Rectal smooth muscle tissue (tissue), 1 donor: ENCODE results near the gene KRTAP10-10.
"Not testable (repeated sequence)": the region's sequence is repeated elsewhere in the genome, so short reads cannot be mapped to it uniquely, and the experiment has no call there.

Experiments
- H3K27ac ChIP-seq: one replicate; pipeline ENCODE4 v1.7.0; 2013; ENCODE audit warnings: low read depth, low read length, inconsistent platforms
- H3K27me3 ChIP-seq: one replicate; pipeline ENCODE4 v1.7.0; 2013; ENCODE audit warnings: low read length; ENCODE audit not compliant: control insufficient read depth, insufficient read depth
- H3K36me3 ChIP-seq: one replicate; pipeline ENCODE4 v1.7.0; 2013; ENCODE audit warnings: low read length; ENCODE audit not compliant: control insufficient read depth, insufficient read depth
- H3K4me1 ChIP-seq: one replicate; pipeline ENCODE4 v1.7.0; 2013; ENCODE audit warnings: low read length; ENCODE audit not compliant: control insufficient read depth, insufficient read depth
- H3K4me3 ChIP-seq: one replicate; pipeline ENCODE4 v1.7.0; 2013; ENCODE audit warnings: low read length
- H3K9ac ChIP-seq: one replicate; pipeline ENCODE4 v1.7.0; 2013; ENCODE audit warnings: low read length

Gene KRTAP10-10

GRCh38 chr21:44618909-44619308 is 18.2 kb upstream of the KRTAP10-10 start:
- Histone ChIP-seq H3K27ac (no peak overlapping the region), H3K36me3 (no peaks in the 10 kb centered on the region), H3K4me3 (no peak overlapping the region), H3K9ac (no peak overlapping the region), H3K4me1 (no peaks in the 10 kb centered on the region), H3K27me3 (no peaks in the 10 kb centered on the region)

- H3K36me3 ChIP-seq: no peaks in the 10 kb centered on the region
- no peaks in the 10 kb centered on the region for H3K27me3 ChIP-seq
- no peak overlapping the region for H3K27ac ChIP-seq
Observed at GRCh38 chr21:44619886-44620285, 17.3 kb upstream of the KRTAP10-10 start.

GRCh38 chr21:44623575-44623974 is 13.6 kb upstream of the KRTAP10-10 start:
- no peaks in the 10 kb centered on the region for H3K27me3 ChIP-seq
- H3K36me3 ChIP-seq: no peaks in the 10 kb centered on the region
- H3K4me1 ChIP-seq: no peaks in the 10 kb centered on the region
- H3K4me3 ChIP-seq: no peak overlapping the region
- H3K27ac ChIP-seq: no peak overlapping the region
- H3K9ac ChIP-seq: no peak overlapping the region

More at GRCh38 chr21:44619886-44620285, 17.3 kb upstream of the KRTAP10-10 start:
- Histone ChIP-seq H3K9ac (no peak overlapping the region), H3K4me1 (no peaks in the 10 kb centered on the region), H3K4me3 (no peak overlapping the region)

GRCh38 chr21:44625756-44626155 is 11.4 kb upstream of the KRTAP10-10 start:
- Histone ChIP-seq H3K9ac (no peak overlapping the region), H3K27ac (no peak overlapping the region), H3K4me1 (no peaks in the 10 kb centered on the region)

GRCh38 chr21:44626262-44626661 is 10.9 kb upstream of the KRTAP10-10 start:
- H3K27me3 ChIP-seq: no peaks in the 10 kb centered on the region
- no peak overlapping the region for H3K9ac ChIP-seq
- H3K4me1 ChIP-seq: no peaks in the 10 kb centered on the region
- H3K4me3 ChIP-seq: no peak overlapping the region
- no peaks in the 10 kb centered on the region for H3K36me3 ChIP-seq
- H3K27ac ChIP-seq: no peak overlapping the region

More at GRCh38 chr21:44625756-44626155, 11.4 kb upstream of the KRTAP10-10 start:
- Histone ChIP-seq H3K27me3 (no peaks in the 10 kb centered on the region), H3K36me3 (no peaks in the 10 kb centered on the region), H3K4me3 (no peak overlapping the region)

GRCh38 chr21:44626673-44627143 is 10.4 kb upstream of the KRTAP10-10 start, which contains the start of gene KRTAP10-9:
KRTAP10-9 (plus strand) TSS chr21:44627093; CDS start chr21:44627172, 79 bp downstream.
- H3K9ac ChIP-seq: no peak within 1 kb of the TSS
- H3K4me1 ChIP-seq: no peaks in the 10 kb centered on the region
- H3K4me3 ChIP-seq: no peak within 1 kb of the TSS
- no peaks in the 10 kb centered on the region for H3K36me3 ChIP-seq
- no peak within 1 kb of the TSS for H3K27ac ChIP-seq
- H3K27me3 ChIP-seq: no peaks in the 10 kb centered on the region

GRCh38 chr21:44627181-44627822 is 9.9 kb upstream of the KRTAP10-10 start:
- not testable (repeated sequence) for H3K4me1 ChIP-seq, H3K9ac ChIP-seq, H3K4me3 ChIP-seq, H3K36me3 ChIP-seq, H3K27ac ChIP-seq, H3K27me3 ChIP-seq

- H3K9ac ChIP-seq, H3K36me3 ChIP-seq, H3K27me3 ChIP-seq, H3K27ac ChIP-seq, H3K4me1 ChIP-seq, H3K4me3 ChIP-seq: not testable (repeated sequence)
Observed at GRCh38 chr21:44627831-44628233, 9.3 kb upstream of the KRTAP10-10 start.

- Histone ChIP-seq H3K4me3 (no peak overlapping the region), H3K27me3 (no peaks in the 10 kb centered on the region), H3K36me3 (no peaks in the 10 kb centered on the region), H3K4me1 (no peaks in the 10 kb centered on the region), H3K9ac (no peak overlapping the region), H3K27ac (no peak overlapping the region)
Observed at GRCh38 chr21:44628707-44629391, 8.3 kb upstream of the KRTAP10-10 start.

GRCh38 chr21:44630440-44630839 is 6.7 kb upstream of the KRTAP10-10 start:
- Histone ChIP-seq H3K4me1 (no peaks in the 10 kb centered on the region), H3K36me3 (no peaks in the 10 kb centered on the region), H3K4me3 (no peak overlapping the region), H3K27ac (no peak overlapping the region), H3K9ac (no peak overlapping the region), H3K27me3 (no peaks in the 10 kb centered on the region)

- Histone ChIP-seq H3K9ac (no peak overlapping the region), H3K4me1 (no peaks in the 10 kb centered on the region), H3K27me3 (no peaks in the 10 kb centered on the region), H3K4me3 (no peak overlapping the region), H3K27ac (no peak overlapping the region), H3K36me3 (no peaks in the 10 kb centered on the region)
Observed at GRCh38 chr21:44632067-44632466, 5.1 kb upstream of the KRTAP10-10 start.

GRCh38 chr21:44636209-44637017 is 743 bp upstream of the KRTAP10-10 start:
- H3K27ac ChIP-seq: no peak overlapping the region
- no peak overlapping the region for H3K9ac ChIP-seq
- no peaks in the 10 kb centered on the region for H3K36me3 ChIP-seq
- H3K4me1 ChIP-seq: no peaks in the 10 kb centered on the region
- no peaks in the 10 kb centered on the region for H3K27me3 ChIP-seq
- no peak overlapping the region for H3K4me3 ChIP-seq
